Left hindlimb (tissue), 1 donor: Measurements from ENCODE around the gene CACNA2D3.

ENCODE experiments used
- DNase-seq: peaks from one replicate; pipeline ENCODE4 v3.0.0-alpha.2; 2018

Gene CACNA2D3

GRCh38 chr3:54832876-54833275 is 710.5 kb downstream of the CACNA2D3 start:
- no peak for DNase-seq

GRCh38 chr3:54835701-54836100 is 713.3 kb downstream of the CACNA2D3 start:
- no peak for DNase-seq

- DNase-seq: no peak
Measured at GRCh38 chr3:54836871-54837270, 714.5 kb downstream of the CACNA2D3 start.

- DNase-seq: no peak
Measured at GRCh38 chr3:54837964-54838363, 715.6 kb downstream of the CACNA2D3 start.

- no peak for DNase-seq
Measured at GRCh38 chr3:54841471-54841870, 719.1 kb downstream of the CACNA2D3 start.

GRCh38 chr3:54843352-54843751 is 721.0 kb downstream of the CACNA2D3 start:
- no peak for DNase-seq

DNA sequence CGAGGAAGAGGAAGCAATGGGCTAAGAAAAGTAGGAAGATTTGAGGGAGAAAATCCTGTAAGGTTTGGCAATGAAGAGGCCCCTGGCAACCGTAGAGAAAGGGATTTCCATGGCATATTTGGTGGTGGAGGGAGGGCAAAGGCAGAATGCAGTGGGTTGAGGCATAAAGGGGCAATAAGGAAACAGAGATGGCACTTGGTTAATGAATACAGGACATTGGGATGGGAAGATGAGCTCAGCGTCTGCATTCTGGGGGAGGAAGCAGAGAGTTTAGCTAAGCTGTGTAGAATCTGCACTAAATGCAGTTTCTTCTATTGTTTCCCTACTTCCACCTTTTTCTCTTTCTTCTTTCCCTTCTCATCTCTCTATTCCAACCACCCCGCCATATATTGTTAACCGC is 721.9 kb downstream of the CACNA2D3 start:
- no peak for DNase-seq

- no peak for DNase-seq
Measured at GRCh38 chr3:54845011-54845410, 722.7 kb downstream of the CACNA2D3 start.

- no peak for DNase-seq
Measured at GRCh38 chr3:54845551-54845950, 723.2 kb downstream of the CACNA2D3 start.

- no peak for DNase-seq
Measured at GRCh38 chr3:54846119-54846518, 723.8 kb downstream of the CACNA2D3 start.

GRCh38 chr3:54847361-54847760 is 725.0 kb downstream of the CACNA2D3 start:
- no peak for DNase-seq

DNA sequence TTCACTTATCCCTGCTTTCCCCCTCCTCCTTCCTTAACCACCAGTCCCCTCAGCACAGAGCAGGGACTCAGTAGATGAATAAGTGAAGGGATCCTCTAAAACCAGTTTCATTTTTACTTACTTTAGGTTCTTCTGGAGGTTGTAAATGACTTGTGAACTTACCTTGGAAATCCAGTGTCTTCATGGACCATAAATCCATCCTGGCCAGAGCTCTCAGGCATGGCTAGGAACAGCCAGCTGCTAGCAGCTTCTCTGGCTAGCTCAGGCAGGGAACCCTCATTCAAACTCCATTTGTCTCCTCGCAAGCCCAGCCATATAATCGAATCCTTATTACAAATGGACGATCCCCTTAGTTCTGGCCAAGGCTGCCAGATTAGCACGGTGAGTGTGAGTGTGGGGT is 727.0 kb downstream of the CACNA2D3 start:
- DNase-seq: no peak

GRCh38 chr3:54850484-54851018 is 728.2 kb downstream of the CACNA2D3 start:
- DNase-seq: no peak

- peak; percentile 81 for DNase-seq
Measured at GRCh38 chr3:54853573-54854404, 731.4 kb downstream of the CACNA2D3 start.

GRCh38 chr3:54856271-54856670 is 733.9 kb downstream of the CACNA2D3 start:
- no peak for DNase-seq

DNA sequence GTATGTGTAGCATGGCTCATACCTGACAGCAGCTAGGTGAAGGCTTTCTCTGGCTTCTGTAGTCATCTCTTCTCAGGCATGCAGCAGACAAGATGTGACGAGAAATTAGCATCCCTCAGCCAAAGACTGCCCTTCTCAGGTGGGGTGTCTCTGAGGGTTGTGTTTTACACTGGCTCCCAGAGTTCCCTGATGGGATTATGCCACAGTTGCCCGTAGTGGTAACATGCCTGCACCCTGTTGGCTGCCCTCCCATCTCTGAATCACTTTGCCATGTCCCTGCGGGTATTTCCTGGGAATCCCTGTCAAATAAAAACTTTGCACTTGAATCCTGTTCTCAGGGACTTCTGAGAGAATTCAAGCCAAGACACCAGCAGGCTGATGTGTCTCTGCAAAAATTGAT is 735.0 kb downstream of the CACNA2D3 start:
- DNase-seq: no peak

DNA sequence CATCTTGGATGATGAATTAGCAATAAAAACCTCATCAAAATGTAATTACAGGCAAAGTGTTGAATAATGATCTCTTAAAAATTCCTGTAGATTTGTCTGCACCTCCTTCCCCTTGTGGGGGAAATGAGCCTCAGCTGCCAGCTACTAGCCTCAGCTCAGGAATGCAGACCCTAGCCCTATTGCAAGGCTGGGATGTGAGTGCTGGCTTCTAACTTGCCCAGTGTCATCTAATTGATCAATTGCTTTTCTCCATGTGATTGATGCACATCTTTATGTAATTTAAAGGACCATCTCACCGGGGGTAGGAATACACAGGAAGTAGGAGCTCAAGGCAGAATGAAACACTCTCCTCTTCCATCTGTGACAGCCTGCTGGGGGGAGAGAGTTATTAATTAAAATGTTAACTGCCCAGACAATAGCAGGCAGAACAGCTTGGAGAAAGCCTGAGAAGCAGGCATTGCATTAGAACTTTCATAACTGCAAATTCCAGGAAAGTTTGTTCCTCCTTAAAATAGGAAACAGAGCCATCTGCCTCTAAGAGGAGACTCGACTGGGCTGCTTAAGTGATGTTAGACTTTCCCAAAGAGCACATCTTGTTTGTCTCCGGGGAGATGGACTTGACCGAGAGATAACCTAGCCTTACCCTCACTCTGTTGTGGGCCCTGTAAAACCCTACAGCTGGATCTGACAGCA is 735.9 kb downstream of the CACNA2D3 start:
- no peak for DNase-seq

DNA sequence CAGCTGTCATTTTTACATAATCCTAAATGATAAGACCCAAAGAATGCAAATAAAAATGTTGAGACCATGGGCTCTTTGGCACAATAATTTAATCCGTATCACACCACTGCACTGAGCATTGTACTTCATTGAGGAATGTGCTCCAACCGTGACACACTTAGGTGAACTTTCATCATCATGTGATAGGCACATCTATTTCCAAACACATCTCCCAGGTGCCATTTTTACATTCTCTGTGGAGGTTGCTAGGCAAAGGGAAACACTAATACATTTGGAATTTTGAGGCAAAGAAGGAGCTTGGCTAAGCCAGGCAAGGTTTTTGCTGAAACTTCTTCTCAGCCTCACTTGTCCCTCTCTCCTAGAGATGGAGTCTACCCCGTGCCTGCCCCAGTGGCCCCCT is 736.8 kb downstream of the CACNA2D3 start:
- no peak for DNase-seq

- no peak for DNase-seq
Measured at GRCh38 chr3:54861248-54862067, 739.1 kb downstream of the CACNA2D3 start.

DNA sequence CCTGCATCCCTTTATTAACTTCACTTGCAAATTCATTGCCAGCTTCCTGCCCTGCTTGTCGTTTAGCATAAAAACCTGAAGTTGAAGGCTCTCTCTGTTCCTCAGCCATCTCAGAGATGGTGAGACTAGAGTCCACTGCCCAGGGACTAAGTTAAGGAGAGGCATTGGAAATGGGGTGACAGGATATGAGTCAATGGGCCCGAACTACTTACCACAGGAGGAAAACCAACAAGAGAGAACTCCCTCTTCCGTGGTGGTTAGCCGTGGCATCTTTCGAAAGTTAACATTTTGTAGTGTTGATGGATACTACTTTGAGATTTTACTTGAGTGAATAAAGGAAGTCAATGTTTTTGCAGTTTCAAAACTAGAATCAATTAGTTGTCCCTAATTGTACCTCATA is 740.2 kb downstream of the CACNA2D3 start:
- no peak for DNase-seq

DNA sequence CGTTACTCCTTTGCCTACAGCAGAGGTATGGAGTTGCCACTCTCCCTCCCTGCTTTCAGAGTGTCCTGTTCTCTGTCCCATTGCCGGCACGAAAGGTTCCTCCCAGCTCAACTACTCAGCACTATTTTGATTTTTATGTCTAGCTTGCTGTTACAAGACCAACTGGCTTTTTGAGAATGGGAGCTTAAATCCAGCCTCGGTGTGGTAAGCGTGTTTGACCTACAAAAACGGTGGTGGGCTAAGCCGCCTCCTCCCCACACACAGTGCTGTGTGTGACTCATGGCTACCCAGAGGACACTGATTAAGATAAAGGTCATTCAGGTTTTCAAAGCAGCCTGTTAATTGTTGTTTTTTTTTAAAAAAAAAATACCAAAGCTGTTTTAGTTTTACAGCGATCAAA is 741.0 kb downstream of the CACNA2D3 start:
- no peak for DNase-seq

GRCh38 chr3:54863786-54864185 is 741.4 kb downstream of the CACNA2D3 start:
- no peak for DNase-seq

- DNase-seq: no peak
Measured at GRCh38 chr3:54865316-54865715, 743.0 kb downstream of the CACNA2D3 start.
